Stimulated activated CD8-positive, alpha-beta memory T cell treated with anti-CD3 and anti-CD28 coated beads, Interleukin-12 subunit alpha, Interleukin-12 subunit beta, amount 100 ng/mL, for 4 hours (primary cell): ENCODE data around the gene RXFP2.

Experiments used
- DNase-seq: peaks from one replicate; pipeline ENCODE4 v3.0.0-alpha.2; 2020; ENCODE audit warnings: low read depth

Gene RXFP2

GRCh38 chr13:31767175-31767900 lies 28.0 kb downstream of the RXFP2 start:
- DNase-seq = no peak

GRCh38 chr13:31768351-31768750 lies 29.0 kb downstream of the RXFP2 start:
- no peak for DNase-seq

GRCh38 chr13:31769575-31769974 lies 30.2 kb downstream of the RXFP2 start:
- DNase-seq = no peak

DNA sequence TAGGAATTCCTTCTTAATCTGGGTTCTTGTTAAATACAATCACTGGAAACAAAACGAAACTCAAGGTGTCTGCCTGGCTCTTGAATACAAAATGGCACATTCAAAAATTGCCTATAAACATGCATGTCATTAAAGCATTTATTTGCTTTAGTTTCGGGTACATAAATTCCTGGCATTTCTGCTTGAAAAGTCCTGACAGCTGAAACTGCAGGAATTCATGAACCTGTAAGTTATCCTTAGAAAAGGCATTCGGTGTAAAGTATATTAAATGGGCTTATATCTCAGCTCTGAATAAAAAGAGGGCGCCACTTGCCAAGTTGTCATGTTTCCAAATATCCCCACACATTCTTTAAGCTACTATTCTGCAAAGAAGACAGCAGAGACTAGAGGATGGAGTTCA lies 32.9 kb downstream of the RXFP2 start:
- DNase-seq = no peak

DNA sequence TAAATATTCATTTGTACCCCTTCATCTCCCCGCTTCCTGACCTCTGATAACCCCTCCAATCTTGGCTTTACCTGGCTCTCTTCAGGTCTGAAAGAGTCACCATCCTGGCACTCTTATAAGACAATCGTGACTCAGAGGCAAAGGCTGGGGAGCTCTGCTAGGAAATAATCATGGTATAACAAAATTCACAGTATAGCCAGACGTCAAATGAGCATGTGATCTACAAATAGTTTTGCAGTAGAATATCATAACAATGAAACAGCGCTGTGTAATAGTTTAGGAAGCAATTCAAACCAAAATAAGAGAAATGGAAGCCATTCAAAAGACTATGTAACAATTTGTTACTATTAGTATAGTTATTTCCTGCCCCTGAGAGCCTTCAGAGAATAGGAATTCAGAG lies 34.2 kb downstream of the RXFP2 start:
- no peak for DNase-seq

- no peak for DNase-seq
Measured at GRCh38 chr13:31774186-31774750, 34.9 kb downstream of the RXFP2 start.

GRCh38 chr13:31775148-31775547 lies 35.8 kb downstream of the RXFP2 start:
- DNase-seq = no peak

DNA sequence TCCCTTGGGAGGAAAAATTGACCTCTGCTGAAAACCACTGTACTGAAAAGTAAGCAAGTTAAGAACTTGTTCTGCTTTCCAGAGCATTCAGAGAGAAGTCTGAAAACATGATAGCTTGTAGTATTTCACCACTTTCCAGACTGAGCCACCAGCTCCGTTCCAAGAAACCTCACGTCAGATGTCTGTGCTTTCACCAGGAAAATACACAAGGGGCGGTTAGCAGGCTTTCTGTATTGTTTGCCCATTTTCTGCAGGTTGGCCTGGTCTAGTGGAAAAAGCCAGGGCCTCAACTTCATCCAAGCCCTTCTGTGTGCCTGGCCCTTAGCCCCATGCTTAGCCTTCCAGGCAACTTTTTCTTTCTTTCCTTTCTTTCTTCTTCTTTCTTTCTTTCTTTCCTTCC lies 36.4 kb downstream of the RXFP2 start:
- DNase-seq = no peak

DNA sequence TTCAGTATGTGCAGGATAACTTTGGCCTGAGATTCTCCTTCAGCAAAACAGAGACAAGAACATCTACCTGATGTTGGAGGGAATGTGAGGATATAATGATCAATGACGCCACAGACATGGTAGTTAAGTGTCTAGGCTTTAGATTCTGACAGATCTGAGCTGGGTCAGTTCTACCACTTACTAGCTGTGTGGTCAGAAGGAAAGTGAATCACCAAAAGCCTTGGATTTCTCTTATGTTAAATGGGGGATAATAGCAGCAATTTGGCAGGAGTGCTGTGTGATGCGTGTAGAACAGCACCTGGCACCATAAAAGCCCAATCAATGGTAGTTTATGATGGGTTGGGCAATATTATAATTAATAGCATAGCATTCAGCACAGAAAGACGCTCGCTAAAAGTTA lies 41.7 kb downstream of the RXFP2 start:
- DNase-seq = no peak

- no peak for DNase-seq
Measured at GRCh38 chr13:31786011-31786410, 46.7 kb downstream of the RXFP2 start.

DNA sequence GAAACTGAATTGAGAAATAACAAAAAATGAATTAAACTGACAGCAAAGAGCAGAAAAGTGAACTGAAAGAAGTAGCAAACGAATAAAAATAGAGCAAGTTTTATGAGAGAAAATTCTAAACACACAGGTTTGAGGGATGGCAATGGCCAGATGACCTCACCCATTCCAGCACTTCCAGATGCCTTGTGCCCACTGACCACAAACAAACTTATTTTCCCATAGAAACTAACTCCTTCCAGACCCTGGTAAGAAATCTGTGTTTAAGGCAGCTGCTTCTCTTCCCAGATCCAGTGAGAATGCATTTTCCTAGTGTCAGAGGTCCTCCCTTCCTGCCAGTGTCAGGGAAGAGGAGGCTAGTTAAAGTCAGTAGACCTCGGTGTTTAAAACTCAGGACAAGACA lies 51.7 kb downstream of the RXFP2 start:
- DNase-seq = no peak

- DNase-seq = no peak
Measured at GRCh38 chr13:31793246-31793645, 53.9 kb downstream of the RXFP2 start.

GRCh38 chr13:31794452-31794851 lies 55.1 kb downstream of the RXFP2 start:
- DNase-seq = no peak

- DNase-seq = no peak
Measured at GRCh38 chr13:31797154-31797775, 57.9 kb downstream of the RXFP2 start.

DNA sequence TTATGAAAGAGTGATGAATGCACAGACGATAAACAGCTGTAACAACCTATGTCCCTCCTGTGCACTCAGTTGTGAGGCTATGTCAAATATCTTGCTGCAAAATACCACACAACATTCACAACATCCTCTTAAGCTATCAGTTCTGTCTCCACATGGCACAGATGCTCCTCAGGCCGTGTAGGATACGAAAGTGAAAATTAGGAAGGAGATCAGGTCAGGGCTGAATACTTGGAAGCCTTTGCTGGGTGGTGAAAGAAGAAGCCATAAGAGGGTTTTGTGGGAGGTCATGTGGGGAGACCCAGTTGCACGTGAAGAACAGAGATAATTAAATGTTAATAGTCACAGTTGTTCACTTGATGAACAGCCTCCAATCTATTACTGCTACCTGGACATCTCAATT lies 58.9 kb downstream of the RXFP2 start:
- DNase-seq = no peak

GRCh38 chr13:31801088-31801487 lies 61.8 kb downstream of the RXFP2 start:
- no peak for DNase-seq

GRCh38 chr13:31803311-31803710 lies 64.0 kb downstream of the RXFP2 start:
- no peak for DNase-seq

DNA sequence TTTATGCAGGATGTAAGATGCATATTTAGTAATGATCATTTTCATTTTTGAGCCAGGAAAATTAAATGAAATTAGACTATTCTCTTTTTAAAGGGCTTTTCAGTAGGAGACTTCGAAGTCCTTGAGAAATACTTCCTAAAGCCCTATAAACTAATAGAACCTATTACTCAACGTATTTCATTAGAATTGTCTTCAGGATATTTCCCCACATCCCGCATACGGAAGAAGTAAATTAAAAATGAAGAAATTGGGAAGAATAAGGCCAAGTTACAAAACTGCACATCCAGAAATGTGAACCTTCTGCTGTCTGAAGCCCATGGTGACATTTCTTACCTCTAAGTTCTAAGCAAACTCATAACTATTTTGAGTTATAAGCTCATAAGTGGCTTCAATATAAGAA lies 66.5 kb downstream of the RXFP2 start:
- no peak for DNase-seq

DNA sequence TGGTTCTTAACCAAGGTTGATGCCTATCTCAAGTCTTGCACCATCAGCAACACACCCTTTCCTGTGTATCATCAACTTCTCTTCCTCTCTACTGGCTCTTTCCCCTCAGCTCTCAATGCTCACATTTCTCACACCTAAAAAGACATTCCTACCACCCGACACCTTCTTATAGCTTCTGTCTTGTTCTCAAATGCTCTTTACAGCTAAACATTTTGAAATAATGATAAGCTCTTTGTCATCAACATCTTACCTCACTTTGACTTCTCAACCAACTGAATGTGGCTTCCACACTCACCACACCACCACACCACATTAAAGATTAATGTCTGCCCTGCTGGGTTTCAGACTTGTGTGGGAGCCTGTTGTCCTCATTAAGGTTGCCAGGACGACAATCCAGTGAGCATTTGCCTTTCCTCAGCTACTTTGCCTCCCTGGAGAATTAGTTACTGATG lies 67.8 kb downstream of the RXFP2 start:
- DNase-seq = peak; percentile 7

- no peak for DNase-seq
Measured at GRCh38 chr13:31814536-31814935, 75.2 kb downstream of the RXFP2 start.

DNA sequence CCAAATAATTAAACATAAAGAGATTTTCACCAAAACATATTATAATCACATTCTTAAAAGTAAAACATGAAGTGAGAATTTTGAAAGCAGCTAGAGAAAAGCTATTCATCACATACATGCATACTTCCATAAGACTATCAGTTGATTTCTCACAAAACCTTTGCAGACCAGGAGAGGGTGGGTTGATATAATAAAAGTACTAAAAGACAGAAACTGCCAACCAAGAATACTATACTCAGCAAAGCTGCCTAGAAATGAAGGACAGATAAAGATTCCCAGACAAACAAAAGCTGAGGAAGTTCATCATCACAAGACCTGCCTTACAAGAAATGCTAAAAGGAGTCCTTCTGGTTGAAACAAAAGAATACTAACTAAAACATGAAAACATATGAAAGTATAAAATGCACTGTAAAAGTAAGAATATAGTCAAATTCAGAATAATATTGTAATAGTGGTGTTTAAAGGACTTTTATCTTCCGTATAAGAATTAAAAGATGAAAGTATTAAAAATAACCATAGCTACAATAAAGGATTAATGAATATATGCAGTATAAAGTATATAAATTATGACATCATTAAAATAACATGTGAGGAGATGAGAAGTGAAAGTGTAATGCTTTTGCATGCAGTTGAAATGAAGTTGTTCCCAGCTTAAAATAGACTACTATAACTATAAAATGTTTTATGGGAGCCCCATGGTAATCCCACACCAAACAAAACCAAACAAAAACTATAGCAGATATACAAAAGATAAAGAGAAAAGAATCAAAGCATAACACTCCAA lies 76.2 kb downstream of the RXFP2 start:
- no peak for DNase-seq

DNA sequence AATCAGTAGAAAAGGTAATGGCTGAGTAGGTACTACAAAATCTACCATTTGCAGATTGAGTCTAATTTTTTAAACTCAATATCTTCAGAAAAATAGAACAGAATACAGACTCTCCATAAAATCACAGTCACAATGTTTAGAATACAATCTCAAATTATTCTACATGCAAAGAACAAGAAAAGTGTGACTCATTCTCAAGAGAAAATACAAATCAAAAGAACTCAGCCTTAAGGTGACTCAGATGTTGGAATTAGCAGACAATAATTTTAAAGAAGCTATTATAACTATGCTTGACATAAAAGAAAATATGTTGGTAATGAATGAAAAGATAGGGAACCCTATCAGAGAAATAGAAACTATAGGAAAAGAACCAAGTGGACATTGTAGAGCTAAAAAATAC lies 78.9 kb downstream of the RXFP2 start:
- DNase-seq = no peak
